Astrocyte of the hippocampus (primary cell): ENCODE results near the gene ODR4.
"Not testable (repeated sequence)": the region's sequence is repeated elsewhere in the genome, so short reads cannot be mapped to it uniquely, and the experiment has no call there.

ENCODE experiments used
- DNase-seq: peaks from one replicate; pipeline ENCODE4 v3.0.0; 2011; ENCODE audit warnings: low read depth, low spot score

Gene ODR4

DNA sequence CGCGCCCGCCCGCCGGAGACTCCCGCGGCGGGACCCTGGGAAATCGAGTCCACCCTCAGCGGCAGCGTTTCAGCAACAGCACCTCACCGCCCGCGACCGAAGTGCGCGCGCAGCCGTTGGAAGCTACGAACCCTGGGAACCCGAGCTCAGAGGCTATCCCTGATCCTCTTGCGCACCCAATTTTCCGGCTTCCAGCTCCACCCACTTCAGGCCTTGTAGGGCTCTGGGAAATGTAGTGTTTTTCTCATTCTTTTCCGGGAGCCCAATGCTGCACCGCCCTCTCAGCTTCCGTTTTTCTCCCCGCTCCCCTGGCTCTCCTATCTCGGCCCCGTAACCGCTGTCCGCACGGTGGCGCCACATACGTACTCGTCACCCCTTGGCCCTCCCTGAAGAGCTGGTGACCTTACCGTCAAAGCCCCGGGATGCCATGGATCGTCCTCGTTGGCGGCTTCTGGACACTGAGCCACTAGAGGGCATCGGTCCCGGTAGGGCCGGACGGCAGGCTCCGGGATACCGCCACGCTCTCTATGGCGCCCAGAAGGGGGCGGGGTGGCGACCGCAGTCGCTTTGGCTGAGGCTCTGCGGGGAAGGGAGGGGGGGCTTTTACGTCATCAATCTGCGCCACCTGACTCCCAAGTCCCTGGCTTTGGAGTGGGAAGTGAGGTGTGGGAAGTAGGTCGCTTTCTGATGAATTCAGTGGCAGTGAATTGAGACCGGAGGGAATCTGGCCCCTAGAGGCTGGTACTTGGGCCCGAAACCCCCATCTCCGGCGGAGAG lies at the start of gene ODR4, which contains the start of gene TPR:
ODR4 (plus strand) TSS at position 687 of the 777 bp plus-strand sequence. CDS start 3,948 bp downstream, outside the sequence.
TPR (minus strand) TSS at position 102 of the 777 bp plus-strand sequence. CDS start 225 bp downstream, outside the sequence.
- peak; percentile 100 for DNase-seq

DNA sequence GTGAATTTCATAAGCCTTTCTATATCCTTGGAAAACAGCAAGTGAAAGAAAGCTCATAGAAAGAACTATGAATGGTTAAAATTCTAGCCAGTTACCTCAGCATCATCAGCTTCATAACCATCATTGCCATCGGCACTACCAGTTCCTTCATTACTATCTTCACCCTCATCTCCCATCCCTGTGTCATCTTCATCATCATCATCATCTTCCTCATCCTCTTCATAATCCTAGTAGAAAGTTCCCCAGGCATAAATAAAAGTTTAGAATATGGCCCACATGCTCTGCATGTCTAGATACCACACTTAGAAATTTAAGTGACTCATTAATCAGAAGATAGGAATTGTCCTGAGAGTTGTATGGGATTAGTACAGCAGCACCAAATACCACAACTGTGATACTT lies 49.6 kb upstream of the ODR4 start:
- DNase-seq, result no peak

- DNase-seq, result no peak
Observed at GRCh38 chr1:186327331-186327730, 48.3 kb upstream of the ODR4 start.

DNA sequence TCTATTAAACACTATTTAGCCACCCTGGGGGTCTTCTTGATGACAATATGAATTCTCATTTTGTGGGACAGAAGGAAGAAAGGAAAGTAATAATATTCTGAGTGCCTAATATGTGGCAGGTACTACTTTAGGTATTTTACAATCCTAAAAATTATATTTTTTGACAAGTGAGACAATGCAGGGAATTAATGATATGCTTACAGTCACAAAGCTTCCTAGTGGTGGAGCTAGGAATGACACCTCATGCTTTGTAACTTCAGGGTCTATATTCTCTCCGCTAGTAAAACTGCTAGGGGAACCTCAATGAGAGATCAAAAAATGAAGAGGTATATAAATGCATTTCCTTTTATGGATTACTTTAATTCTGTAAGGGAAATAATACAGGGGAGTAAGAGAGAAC lies 44.9 kb upstream of the ODR4 start:
- peak; percentile 4 for DNase-seq

GRCh38 chr1:186337554-186337953 lies 38.1 kb upstream of the ODR4 start:
- no peak for DNase-seq

GRCh38 chr1:186340772-186341171 lies 34.9 kb upstream of the ODR4 start:
- no peak for DNase-seq

DNA sequence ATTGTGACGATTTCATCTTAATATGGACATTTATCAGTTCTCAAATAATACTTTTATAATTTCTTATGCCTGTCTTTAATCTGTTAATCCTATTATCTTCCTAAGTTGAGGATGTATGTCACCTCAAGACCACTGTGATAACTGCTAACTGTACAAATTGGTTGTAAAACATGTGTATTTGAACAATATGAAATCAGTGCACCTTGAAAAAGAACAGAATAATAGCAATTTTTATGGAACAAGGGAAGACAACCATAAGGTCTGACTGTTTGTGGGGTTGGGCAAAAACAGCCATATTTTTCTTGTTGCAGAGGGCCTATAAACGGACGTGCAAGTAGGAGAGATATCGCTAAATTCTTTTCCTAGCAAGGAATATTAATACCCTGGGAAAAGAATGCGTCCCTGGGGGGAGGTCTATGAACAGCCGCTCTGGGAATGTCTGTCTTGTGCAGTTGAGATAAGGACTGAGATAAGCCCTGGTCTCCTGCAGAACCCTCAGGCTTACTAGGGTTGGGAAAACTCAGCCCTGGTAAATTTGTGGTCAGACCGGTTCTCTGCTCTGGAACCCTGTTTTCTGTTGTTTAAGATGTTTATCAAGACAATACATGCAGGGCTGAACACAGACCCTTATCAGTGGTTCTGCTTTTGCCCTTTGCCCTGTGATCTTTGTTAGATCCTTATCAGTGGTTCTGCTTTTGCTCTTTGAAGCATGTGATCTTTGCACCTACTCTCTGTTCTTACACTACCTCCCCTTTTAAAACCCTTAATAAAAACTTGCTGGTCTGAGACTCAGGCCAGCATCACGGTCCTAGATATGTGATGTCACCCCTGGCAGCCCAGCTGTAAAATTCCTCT lies 27.6 kb upstream of the ODR4 start:
- peak; percentile 4 for DNase-seq

GRCh38 chr1:186374303-186375151 lies 1.1 kb upstream of the ODR4 start:
- no peak for DNase-seq

- no peak for DNase-seq
Observed at GRCh38 chr1:186375929-186376319, 286 bp downstream of the ODR4 start.

- no peak for DNase-seq
Observed at GRCh38 chr1:186386725-186387383, 11.2 kb downstream of the ODR4 start.

DNA sequence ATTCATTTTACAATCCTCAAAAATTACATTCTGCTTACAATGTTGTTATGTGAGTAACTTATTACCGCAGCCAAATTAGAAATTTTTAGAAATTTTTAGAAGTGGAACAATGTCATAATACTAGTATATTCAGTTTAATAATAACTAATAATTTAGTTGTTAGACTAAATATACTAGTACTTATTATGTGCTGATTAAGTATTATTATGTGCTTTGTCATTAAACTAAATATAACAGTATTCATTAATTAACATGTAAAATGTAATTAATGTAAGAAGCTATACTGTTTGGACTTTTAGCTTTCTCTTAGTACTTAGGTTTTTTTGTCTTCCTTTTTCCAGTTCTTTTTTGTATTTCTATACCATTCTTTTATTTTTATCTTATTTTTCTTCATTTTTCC lies 15.3 kb downstream of the ODR4 start:
- DNase-seq, result no peak

DNA sequence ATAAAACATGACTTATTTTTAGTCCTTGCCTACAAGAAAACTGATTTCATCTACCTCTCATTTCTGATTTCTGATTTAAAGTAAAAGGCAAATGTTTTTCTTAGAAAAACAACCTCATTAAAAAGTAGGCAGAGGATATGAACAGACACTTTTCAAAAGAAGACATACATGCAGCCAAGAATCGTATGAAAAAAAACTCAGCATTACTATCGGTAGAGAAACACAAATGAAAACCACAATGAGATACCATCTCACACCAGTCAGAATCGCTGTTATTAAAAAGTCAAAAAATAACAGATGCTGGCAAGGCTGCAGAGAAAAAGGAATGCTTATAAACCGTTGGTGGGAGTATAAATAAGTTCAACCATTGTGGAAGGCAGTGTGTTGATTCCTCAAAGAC lies 16.2 kb downstream of the ODR4 start:
- no peak for DNase-seq

DNA sequence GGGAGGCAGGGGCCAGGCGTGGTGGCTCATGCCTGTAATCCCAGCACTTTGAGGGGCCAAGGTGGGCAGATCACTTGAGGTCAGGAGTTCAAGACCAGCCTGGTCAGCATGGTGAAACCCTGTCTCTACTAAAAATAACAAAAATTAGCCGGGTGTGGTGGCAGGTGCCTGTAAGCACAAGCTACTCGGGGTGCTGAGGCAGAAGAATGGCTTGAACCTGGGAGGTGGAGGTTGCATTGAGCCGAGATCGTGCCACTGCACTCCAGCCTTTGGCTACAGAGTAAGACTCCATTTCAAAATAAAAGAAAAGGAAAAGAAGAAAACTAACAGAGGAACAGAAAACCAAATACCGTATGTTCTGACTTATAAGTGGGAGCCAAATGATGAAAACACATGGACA lies 17.1 kb downstream of the ODR4 start:
- not testable (repeated sequence) for DNase-seq

DNA sequence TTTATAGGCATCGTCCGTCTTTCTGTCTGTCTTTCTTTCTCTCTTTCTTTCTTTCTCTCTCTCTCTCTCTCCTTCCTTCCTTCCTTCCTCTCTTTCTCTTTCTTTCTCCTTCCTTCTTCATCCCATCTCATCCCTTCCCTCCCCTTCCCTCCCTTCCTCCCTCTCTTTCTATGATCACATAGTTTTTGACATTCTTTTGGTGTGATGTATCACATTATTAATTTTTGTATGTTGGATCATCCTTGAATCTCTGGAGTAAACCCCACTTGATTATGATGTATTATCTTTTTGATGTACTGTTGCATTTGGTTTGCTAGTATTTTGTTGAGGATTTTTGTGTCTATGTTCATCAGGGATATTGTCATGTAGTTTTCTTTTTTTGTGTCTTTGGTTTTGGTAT lies 25.8 kb downstream of the ODR4 start:
- not testable (repeated sequence) for DNase-seq

DNA sequence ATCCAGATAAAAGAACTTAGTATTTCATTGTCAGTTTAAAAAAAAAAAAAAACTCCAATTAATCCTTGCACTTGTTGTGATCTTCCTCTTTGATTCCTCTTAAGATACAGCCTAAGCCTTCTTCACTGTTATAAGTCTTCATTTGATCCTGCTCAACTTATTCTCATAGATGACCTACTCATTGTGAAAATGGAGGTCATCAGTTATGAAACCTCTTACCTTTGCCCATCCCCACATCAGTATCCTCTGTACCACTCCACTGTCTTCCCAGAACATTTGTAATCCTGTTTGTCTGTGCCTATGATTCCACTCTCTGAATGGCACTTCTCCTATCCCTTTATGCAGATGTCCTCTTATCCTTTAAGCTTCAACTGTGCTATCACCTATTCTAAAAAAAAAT lies 28.0 kb downstream of the ODR4 start:
- no peak for DNase-seq

- peak; percentile 44 for DNase-seq
Observed at GRCh38 chr1:186404454-186405051, 28.9 kb downstream of the ODR4 start.

DNA sequence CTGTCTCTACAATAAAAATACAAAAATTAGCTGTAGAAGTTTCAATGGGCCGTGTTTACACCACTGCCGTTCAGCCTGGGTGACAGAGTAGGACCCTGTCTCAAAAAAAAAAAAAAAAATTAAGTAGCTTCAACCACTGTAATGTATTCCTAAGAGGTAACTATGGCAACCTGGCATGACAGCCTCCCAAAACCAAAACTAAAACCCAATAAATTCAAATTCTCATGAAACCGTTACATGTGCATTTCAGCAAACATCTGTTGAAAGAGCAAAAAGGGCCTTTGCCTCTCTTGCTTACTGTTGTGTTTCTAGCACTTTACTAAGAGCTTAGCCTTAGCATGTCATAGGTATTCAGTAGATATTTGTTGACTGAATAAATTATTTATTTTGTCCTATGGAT lies 33.5 kb downstream of the ODR4 start:
- no peak for DNase-seq

DNA sequence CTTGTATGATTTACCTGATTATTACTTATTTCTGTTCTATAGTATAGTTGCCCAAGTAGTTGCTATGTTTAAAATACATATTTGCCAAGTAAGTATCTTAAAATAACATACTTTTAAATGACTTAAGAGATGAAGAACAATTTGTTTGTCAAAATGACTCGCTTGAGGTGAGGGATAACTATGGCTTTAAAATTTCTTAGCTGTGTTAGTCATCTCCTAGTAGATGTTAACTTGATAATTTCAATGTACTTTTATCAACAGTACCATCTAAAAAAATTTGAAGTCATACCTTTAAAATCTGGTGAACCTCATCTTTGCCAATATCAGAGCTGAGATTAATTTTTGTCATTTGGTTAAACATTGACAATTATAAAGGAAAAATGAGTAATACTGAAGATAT lies 37.7 kb downstream of the ODR4 start:
- no peak for DNase-seq

DNA sequence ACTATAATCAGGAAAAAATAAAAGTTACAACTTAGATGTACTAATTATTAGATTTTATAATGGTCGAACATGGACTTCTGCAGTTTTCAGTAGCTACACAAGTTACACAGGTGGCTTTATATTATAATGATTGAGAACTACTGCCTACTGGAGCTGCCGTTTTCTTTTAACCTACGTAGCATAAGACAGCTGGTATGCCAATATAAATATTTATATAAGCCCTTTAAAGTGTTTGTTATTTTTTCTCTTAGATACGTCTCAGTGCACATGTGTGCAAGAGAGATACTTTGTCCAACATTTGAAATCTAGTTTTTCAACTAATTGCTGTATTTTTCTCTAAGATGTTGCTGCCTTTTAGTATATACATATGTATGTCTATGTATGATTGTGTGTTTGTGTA lies 42.9 kb downstream of the ODR4 start:
- peak; percentile 2 for DNase-seq

DNA sequence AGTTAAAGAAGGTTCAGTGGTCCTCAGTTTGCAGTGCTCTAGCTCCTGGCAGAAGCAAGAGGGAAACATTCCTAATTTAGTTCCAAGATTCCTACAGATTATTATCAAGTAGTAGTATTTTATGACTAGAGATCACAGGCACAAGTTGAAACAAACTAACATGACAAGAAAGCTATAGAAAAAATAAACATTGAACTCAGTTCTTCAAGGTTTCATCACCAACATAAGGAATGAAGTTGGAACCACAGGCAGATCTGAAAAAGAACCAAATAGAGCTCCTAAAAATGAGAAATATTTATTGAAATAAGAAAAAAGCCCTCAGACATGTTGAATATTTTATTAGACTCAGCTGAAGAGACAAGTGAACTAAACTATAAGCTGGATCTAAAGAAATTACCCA lies 44.7 kb downstream of the ODR4 start:
- no peak for DNase-seq

- no peak for DNase-seq
Observed at GRCh38 chr1:186420923-186421322, 45.3 kb downstream of the ODR4 start.
